Skeletal muscle tissue (tissue), 4 donors: Measurements from ENCODE around the gene ARHGEF7. TPM values are rescaled to one million over a fixed set of nuclear protein-coding genes. Genes with fewer than 3 reads are reported as not detected.

Experiments
- H3K27ac ChIP-seq: one replicate; pipeline ENCODE4 v1.7.0; 2013; ENCODE audit warnings: mild to moderate bottlenecking, low read depth, low read length, inconsistent platforms
- H3K27me3 ChIP-seq, 3 donors: one replicate each; pipeline ENCODE4 v1.7.0; 2013; ENCODE audit warnings: low read length in 3 of 3; ENCODE audit not compliant: control insufficient read depth in 3 of 3, insufficient read depth in 3 of 3
- H3K36me3 ChIP-seq, 3 donors: one replicate each; pipeline ENCODE4 v1.7.0; 2013; ENCODE audit warnings: low read length in 3 of 3; ENCODE audit not compliant: control insufficient read depth in 3 of 3, insufficient read depth in 3 of 3
- H3K4me1 ChIP-seq, 3 donors: one replicate each; pipeline ENCODE4 v1.7.0; 2013; ENCODE audit warnings: low read length in 3 of 3, mild to moderate bottlenecking in 3 of 3; ENCODE audit not compliant: control insufficient read depth in 3 of 3, insufficient read depth in 3 of 3
- H3K4me3 ChIP-seq, 3 donors: one replicate each; pipeline ENCODE4 v1.7.0; 2013; ENCODE audit warnings: low read length in 3 of 3
- H3K9ac ChIP-seq, 3 donors: one replicate each; pipeline ENCODE4 v1.7.0; 2013; ENCODE audit warnings: low read length in 3 of 3, mild to moderate bottlenecking in 3 of 3, moderate library complexity in 2 of 3, low read depth in 1 of 3
- H3K9me3 ChIP-seq, 3 donors: one replicate each; pipeline ENCODE4 v1.7.0; 2013; ENCODE audit warnings: low read length in 3 of 3; ENCODE audit not compliant: control insufficient read depth in 3 of 3
- total RNA-seq: library from RNA; depleted of rRNA; stranded (reverse); fragments of >200 nt; gene quantifications from one replicate; pipeline ENCODE4 v1.2.3, GENCODE V29; 2014
- donor health status: Osteomylitis.

Gene ARHGEF7
- total RNA-seq, 1 donor from 2014 or later: 99.7 TPM

DNA sequence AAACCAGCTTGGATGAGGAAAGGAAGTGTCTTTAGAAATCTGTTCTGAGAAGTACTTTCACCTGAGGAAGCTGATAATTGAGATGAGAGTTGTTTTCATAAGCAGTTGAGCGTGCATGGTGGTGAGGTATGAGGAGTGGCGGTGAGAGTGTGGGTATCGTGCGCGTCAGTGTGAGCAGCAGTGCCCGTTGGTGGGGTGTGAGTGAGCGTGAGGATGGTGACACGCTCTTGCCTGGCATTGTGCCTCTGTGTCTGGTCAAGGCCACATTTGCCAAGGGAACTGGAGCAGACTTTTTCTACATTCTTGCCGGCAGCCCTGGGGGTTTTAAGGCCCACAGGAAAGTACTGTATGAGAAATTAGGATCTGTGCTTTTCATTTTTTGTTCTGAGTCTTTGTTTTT, 168.9 kb downstream of the ARHGEF7 start:
- Histone ChIP-seq H3K9ac (no peak overlapping the region), H3K4me3 (no peak overlapping the region), H3K4me1 (peaks cover 16 to 31% (median 30%) of the 10 kb centered on the region in 3 donors), H3K9me3 (no peaks in the 10 kb centered on the region), H3K36me3 (peaks cover 42 to 58% (median 52%) of the 10 kb centered on the region in 3 donors), H3K27ac (no peak overlapping the region), H3K27me3 (no peaks in the 10 kb centered on the region)

DNA sequence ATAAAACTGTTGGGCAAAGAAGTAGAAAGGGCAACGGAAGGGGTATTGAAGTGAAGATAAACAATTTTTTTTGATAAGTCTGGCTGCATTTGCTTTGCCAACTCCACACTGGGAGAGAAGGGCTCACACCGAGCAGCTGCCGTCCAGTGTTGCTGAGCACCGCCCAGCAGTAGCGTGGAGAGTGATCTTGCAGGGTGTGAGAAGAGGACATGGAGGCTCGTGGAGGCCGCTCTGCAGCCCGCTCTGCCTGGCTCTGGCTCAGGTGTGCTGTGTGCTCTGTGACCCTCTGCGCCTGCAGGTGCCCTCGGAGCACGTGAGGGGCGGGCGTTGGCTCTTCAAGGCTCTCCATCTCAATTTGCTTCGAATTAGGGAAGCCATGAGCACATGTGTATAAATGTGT, 169.5 kb downstream of the ARHGEF7 start:
- Histone ChIP-seq H3K9ac (no peak overlapping the region), H3K27me3 (no peaks in the 10 kb centered on the region), H3K4me3 (no peak overlapping the region), H3K9me3 (no peaks in the 10 kb centered on the region), H3K27ac (no peak overlapping the region), H3K4me1 (peaks cover 16 to 25% (median 25%) of the 10 kb centered on the region in 3 donors), H3K36me3 (peaks cover 46 to 58% (median 52%) of the 10 kb centered on the region in 3 donors)

DNA sequence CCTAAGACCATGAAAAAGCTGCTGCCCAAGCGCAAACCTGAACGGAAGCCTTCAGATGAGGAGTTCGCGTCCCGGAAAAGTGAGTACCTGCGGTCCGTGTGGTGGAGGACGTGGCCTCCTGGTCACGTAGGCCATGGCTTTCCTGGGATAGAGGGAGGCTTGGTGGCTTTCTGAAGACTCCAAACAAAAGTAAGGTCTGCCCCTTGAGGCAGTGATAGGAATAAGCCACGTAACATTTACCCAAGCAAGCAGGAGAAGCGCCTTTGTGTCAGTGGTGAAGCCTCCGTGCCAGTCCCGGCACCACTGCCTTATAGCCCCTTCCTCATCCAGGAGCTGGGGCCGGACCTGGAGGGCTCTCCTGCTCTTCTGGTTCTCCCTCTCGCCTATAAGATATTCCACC, 171.1 kb downstream of the ARHGEF7 start:
- H3K36me3 ChIP-seq: peaks cover 54 to 56% (median 55%) of the 10 kb centered on the region in 3 donors
- no peak overlapping the region for H3K9ac ChIP-seq
- H3K27ac ChIP-seq: no peak overlapping the region

DNA sequence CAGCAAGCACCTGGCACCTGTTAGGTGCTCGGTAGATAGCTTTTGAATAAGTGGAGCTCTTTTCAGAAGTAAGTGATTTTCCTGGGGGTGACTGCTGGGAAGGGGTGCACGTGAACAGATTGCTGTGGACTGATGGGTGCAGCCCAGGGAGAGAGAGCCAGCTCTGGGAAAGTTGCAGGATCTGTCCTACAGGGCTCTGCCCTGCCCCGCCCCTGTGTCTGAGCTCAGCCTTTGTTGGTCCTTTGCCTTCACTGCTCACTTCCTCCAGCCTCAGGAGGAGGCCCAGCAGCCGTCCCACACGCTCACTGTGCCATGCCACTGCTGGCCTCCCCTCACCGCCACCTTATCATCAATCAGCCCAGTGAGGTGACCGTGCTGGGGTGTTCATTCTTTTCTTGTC, 171.6 kb downstream of the ARHGEF7 start:
- Histone ChIP-seq H3K36me3 (peaks cover 55 to 59% (median 59%) of the 10 kb centered on the region in 3 donors), H3K4me1 (peaks cover 8 to 11% (median 10%) of the 10 kb centered on the region in 3 donors), H3K9ac (no peak overlapping the region), H3K9me3 (no peaks in the 10 kb centered on the region), H3K27me3 (no peaks in the 10 kb centered on the region), H3K4me3 (no peak overlapping the region), H3K27ac (no peak overlapping the region)

More for the DNA sequence above, 171.1 kb downstream of the ARHGEF7 start:
- H3K4me3 ChIP-seq: no peak overlapping the region
- peaks cover 14 to 16% (median 16%) of the 10 kb centered on the region in 3 donors for H3K4me1 ChIP-seq
- H3K9me3 ChIP-seq: no peaks in the 10 kb centered on the region
- no peaks in the 10 kb centered on the region for H3K27me3 ChIP-seq

DNA sequence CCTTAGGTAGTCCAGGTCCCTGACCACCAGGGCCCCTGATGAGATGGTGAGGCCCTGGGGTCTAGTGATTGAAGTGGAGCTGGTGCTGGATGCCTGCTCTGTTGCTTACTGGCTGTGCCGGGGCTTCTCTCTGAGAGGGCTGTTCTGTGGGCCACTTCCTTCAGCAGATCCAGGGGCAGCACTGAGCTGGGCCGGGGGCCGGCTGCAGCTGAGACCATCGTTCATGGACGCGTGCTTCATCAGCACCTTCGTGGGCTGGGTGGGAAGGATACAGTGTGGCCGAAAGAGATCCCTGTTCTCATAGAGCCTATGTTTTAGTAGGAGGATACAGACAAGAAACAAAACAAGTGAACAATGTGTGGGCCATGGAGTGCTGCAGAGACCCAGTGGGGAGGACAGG, 172.1 kb downstream of the ARHGEF7 start:
- Histone ChIP-seq H3K4me3 (no peak overlapping the region), H3K9me3 (no peaks in the 10 kb centered on the region), H3K27me3 (no peaks in the 10 kb centered on the region), H3K4me1 (peaks cover 3 to 7% (median 6%) of the 10 kb centered on the region in 3 donors), H3K9ac (no peak overlapping the region), H3K27ac (no peak overlapping the region), H3K36me3 (peaks cover 59 to 63% (median 63%) of the 10 kb centered on the region in 3 donors)

DNA sequence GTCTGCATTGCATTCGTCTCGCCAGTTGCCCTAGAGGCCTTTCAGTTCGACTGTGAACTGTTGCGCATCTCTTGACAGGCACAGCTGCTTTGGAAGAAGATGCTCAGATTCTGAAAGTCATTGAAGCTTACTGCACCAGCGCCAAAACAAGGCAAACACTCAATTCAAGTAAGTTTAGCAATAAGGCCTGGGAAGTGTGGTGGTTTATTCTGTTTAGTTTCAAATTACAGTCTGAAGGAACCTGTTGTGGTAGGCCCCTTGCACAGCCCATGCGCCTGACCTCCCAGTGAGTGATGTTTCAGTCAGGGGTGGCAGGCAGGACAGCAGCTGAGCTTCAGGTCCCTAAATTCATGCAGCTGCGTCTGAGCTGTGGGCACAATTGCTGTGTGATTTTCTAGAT, 173.2 kb downstream of the ARHGEF7 start:
- Histone ChIP-seq H3K4me1 (no peaks in the 10 kb centered on the region), H3K4me3 (no peak overlapping the region), H3K27me3 (no peaks in the 10 kb centered on the region), H3K27ac (no peak overlapping the region), H3K9me3 (no peaks in the 10 kb centered on the region), H3K9ac (no peak overlapping the region), H3K36me3 (peaks cover 66 to 71% (median 68%) of the 10 kb centered on the region in 3 donors)

DNA sequence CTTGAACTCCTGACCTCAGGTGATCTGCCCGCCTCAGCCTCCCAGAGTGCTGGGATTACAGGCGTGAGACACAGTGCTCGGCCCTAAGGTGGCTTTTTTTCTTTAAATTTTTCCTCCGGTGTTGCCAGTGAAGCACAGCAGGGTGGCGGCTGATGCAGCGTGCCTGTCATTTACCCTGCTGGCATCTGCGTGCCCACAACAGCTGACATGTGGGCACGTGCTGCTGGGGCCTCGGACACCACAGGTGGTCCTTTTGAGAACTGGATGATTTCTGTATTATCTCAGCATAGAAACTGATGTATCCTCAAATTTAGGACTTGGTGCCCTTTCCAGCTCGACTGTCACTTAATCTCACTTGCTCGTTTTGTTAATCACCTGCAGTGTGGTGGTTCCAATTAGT, 174.1 kb downstream of the ARHGEF7 start:
- Histone ChIP-seq H3K36me3 (peaks cover 62 to 70% (median 64%) of the 10 kb centered on the region in 3 donors), H3K27me3 (no peaks in the 10 kb centered on the region), H3K9ac (no peak overlapping the region), H3K9me3 (no peaks in the 10 kb centered on the region), H3K27ac (no peak overlapping the region), H3K4me3 (no peak overlapping the region), H3K4me1 (no peaks in the 10 kb centered on the region)

DNA sequence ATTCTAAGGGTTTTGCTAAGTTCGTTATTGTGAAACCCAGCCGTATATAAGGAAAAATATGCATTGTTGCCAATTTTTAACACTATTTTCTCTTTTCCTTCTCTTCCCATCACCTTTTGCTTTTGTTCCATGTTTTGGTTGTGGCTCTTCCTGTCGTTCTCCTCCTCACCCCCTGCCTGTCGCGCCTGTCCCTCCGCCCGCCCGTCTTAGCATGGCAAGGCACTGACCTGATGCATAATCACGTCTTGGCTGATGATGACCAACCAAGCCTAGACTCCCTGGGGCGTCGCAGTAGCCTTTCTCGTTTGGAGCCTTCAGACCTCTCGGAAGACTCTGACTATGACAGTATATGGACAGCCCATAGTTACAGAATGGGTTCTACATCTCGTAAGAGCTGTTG, 176.8 kb downstream of the ARHGEF7 start:
- H3K9me3 ChIP-seq: no peaks in the 10 kb centered on the region
- H3K27me3 ChIP-seq: no peaks in the 10 kb centered on the region
- H3K4me3 ChIP-seq: no peak overlapping the region
- H3K4me1 ChIP-seq: no peaks in the 10 kb centered on the region
- H3K36me3 ChIP-seq: peaks cover 42 to 50% (median 47%) of the 10 kb centered on the region in 3 donors
- H3K9ac ChIP-seq: no peak overlapping the region
- H3K27ac ChIP-seq: no peak overlapping the region

DNA sequence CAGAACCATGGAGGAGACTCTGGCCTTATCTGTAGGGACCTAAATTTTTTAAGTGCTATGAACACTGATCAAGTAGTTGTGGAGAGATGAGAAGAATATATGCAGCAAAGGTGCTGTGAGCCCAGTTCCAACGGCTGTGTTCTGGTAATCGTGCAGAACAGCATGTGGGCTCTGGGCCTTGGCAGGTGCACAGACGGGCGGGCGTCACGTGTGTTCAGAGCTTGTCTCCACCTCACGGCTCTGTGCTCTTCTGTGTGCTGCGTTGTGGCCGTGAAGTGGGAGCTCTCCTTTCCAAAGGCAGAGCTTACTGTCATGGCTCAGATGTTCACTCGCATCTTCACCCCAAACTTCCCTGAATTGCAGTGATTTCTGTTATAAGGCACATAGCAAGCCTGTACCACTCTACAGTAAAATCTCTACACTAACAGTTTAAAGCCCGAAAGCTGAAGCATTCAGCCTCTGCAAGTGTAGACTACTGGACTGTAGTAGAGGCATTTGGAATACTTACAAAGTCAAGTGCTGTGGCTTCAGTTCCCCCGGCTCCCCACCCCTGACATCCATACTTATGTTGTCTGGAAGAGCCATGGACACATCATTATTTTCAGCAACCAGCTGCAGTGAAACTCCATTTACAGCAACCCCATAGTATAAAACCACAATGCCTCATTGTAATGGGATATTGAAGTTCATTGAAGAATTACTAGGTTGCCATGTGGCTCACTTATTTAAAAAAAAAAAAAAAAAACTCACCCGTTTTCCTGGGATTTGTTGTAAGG, 177.8 kb downstream of the ARHGEF7 start:
- no peak overlapping the region for H3K4me3 ChIP-seq
- H3K9ac ChIP-seq: no peak overlapping the region
- no peaks in the 10 kb centered on the region for H3K4me1 ChIP-seq
- no peak overlapping the region for H3K27ac ChIP-seq
- H3K27me3 ChIP-seq: no peaks in the 10 kb centered on the region
- H3K9me3 ChIP-seq: no peaks in the 10 kb centered on the region
- H3K36me3 ChIP-seq: peaks cover 39 to 45% (median 39%) of the 10 kb centered on the region in 3 donors

DNA sequence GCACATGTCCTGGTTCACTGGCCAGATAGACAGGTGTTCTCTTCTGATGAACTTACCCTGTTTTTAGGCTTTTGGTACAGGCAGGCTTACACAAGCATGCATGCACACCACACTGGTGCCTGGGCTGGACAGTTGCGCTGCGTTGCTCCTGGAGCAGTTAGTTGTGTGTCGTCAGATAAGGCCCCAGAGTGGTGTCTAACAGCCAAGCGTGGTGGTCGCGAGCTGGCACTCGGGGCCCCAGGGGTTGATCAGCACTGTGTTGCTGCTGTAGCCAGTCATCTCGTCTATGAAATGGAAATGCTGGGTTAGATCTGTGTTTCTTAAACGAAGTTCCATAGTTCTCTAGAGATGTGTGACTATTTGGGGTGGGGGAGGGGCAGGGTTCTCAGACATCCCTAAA, 180.8 kb downstream of the ARHGEF7 start:
- Histone ChIP-seq H3K9ac (no peak overlapping the region), H3K9me3 (no peaks in the 10 kb centered on the region), H3K4me3 (no peak overlapping the region), H3K27ac (no peak overlapping the region), H3K36me3 (peaks cover 32 to 36% (median 35%) of the 10 kb centered on the region in 3 donors), H3K27me3 (no peaks in the 10 kb centered on the region), H3K4me1 (no peaks in the 10 kb centered on the region)
